Suppressor macrophage treated with lipopolysaccharide for 4 hours (primary cell): ENCODE results near the gene IGF2R.
"Not testable (repeated sequence)": the region's sequence is repeated elsewhere in the genome, so short reads cannot be mapped to it uniquely, and the experiment has no call there.

Experiments used
- DNase-seq: peaks from one replicate; pipeline ENCODE4 v3.0.0-alpha.2; 2020

IGF2R gene

GRCh38 chr6:160106701-160107100, 137.8 kb downstream of the IGF2R start:
- no peak for DNase-seq

- DNase-seq: no peak
These were observed 139.2 kb downstream of the IGF2R start for GRCh38 chr6:160108077-160108476.

- no peak for DNase-seq
These were observed 141.8 kb downstream of the IGF2R start for GRCh38 chr6:160110586-160111123.

GRCh38 chr6:160111806-160112205, 142.9 kb downstream of the IGF2R start:
- no peak for DNase-seq

GRCh38 chr6:160112628-160113299, 143.9 kb downstream of the IGF2R start:
- DNase-seq: no peak

GRCh38 chr6:160114536-160114935, 145.7 kb downstream of the IGF2R start:
- DNase-seq: not testable (repeated sequence)

- no peak for DNase-seq
These were observed 146.5 kb downstream of the IGF2R start for GRCh38 chr6:160115421-160115820.

GRCh38 chr6:160116411-160116810, 147.5 kb downstream of the IGF2R start:
- DNase-seq: no peak

GRCh38 chr6:160117137-160117536, 148.3 kb downstream of the IGF2R start:
- DNase-seq: no peak

- DNase-seq: no peak
These were observed 149.8 kb downstream of the IGF2R start for GRCh38 chr6:160118620-160119229.

GRCh38 chr6:160120087-160120486, 151.2 kb downstream of the IGF2R start:
- no peak for DNase-seq

- no peak for DNase-seq
These were observed 152.7 kb downstream of the IGF2R start, which contains the start of gene SLC22A1 for GRCh38 chr6:160121558-160121957. SLC22A1 (plus strand) TSS chr6:160121815; CDS start chr6:160121936, 121 bp downstream.

- no peak for DNase-seq
These were observed 153.1 kb downstream of the IGF2R start for GRCh38 chr6:160121981-160122380.

GRCh38 chr6:160122744-160123143, 153.9 kb downstream of the IGF2R start:
- peak; percentile 21 for DNase-seq

- DNase-seq: no peak
These were observed 155.1 kb downstream of the IGF2R start for GRCh38 chr6:160124007-160124406.

GRCh38 chr6:160124605-160125004, 155.7 kb downstream of the IGF2R start:
- DNase-seq: no peak

- DNase-seq: not testable (repeated sequence)
These were observed 156.2 kb downstream of the IGF2R start for GRCh38 chr6:160125105-160125504.

GRCh38 chr6:160127270-160128124, 158.6 kb downstream of the IGF2R start:
- no peak for DNase-seq

- DNase-seq: no peak
These were observed 159.3 kb downstream of the IGF2R start for GRCh38 chr6:160128125-160128683.

GRCh38 chr6:160128879-160129516, 160.1 kb downstream of the IGF2R start:
- DNase-seq: no peak

- DNase-seq: no peak
These were observed 161.2 kb downstream of the IGF2R start for GRCh38 chr6:160129881-160130615.
